GM12865 (cell line): ENCODE data around the gene FCHSD1.

Source experiments
- DNase-seq: peaks from one replicate; pipeline ENCODE4 v3.0.0; 2010; ENCODE audit warnings: low read depth
- H3K4me3 ChIP-seq: 2 replicates; pipeline ENCODE4 v1.5.1; 2011; ENCODE audit warnings: mild to moderate bottlenecking, low read depth, low read length, control low read depth
- CTCF ChIP-seq: IDR thresholded peaks from 2 replicates; pipeline ENCODE4 v1.5.1; 2011; ENCODE audit warnings: low read length, control low read depth, low read depth, inconsistent platforms; ENCODE audit not compliant: insufficient read depth; ENCODE audit errors: missing control alignments

The FCHSD1 gene

GRCh38 chr5:141636413-141637122, 14.7 kb downstream of the FCHSD1 start, which contains the start of the genes HDAC3 and RELL2:
TSS of gene HDAC3 (minus strand) at chr5:141636849. CDS start at chr5:141636790, 59 bp downstream.
TSS of gene RELL2 (plus strand) at chr5:141636997. CDS start at chr5:141638226, 1,229 bp downstream.
- DNase-seq: peak; percentile 94
- H3K4me3 ChIP-seq: peak within 1 kb of the TSS; percentile 79
- no peak for TF ChIP-seq CTCF

- H3K4me3 ChIP-seq: peak overlapping the region; percentile 79
- no peak for TF ChIP-seq CTCF
- DNase-seq: no peak
Measured at GRCh38 chr5:141636106-141636412, 15.2 kb downstream of the FCHSD1 start.

- no peak for TF ChIP-seq CTCF
- peak overlapping the region; percentile 79 for H3K4me3 ChIP-seq
- no peak for DNase-seq
Measured at GRCh38 chr5:141635646-141636045, 15.6 kb downstream of the FCHSD1 start.

GRCh38 chr5:141634720-141635119, 16.5 kb downstream of the FCHSD1 start:
- no peak for DNase-seq
- peak overlapping the region; percentile 15 for H3K4me3 ChIP-seq
- no peak for TF ChIP-seq CTCF

GRCh38 chr5:141633871-141634561, 17.2 kb downstream of the FCHSD1 start:
- peak; percentile 75 for DNase-seq
- H3K4me3 ChIP-seq: no peak overlapping the region
- no peak for TF ChIP-seq CTCF

- DNase-seq: no peak
- TF ChIP-seq CTCF: no peak
- no peak overlapping the region for H3K4me3 ChIP-seq
Measured at GRCh38 chr5:141632650-141633049, 18.6 kb downstream of the FCHSD1 start.
